Large intestine (tissue), 3 donors: ENCODE results near the gene SHISA2. TPM values are rescaled to one million over a fixed set of nuclear protein-coding genes. Genes with fewer than 3 reads are reported as not detected.
"Not testable (repeated sequence)": the region's sequence is repeated elsewhere in the genome, so short reads cannot be mapped to it uniquely, and the experiment has no call there.

ENCODE experiments used
- DNase-seq, 2 donors: peaks; one replicate each; pipeline versions ENCODE4 v3.0.0 to v3.0.0-alpha.2; 2013
- H3K27ac ChIP-seq: one replicate; pipeline ENCODE4 v1.5.1; 2013; ENCODE audit warnings: low read length
- H3K27me3 ChIP-seq: 2 replicates; pipeline ENCODE4 v1.6.1; 2013; ENCODE audit warnings: low read length; ENCODE audit not compliant: control insufficient read depth, insufficient read depth
- H3K36me3 ChIP-seq: 2 replicates; pipeline ENCODE4 v1.6.1; 2013; ENCODE audit warnings: low read length; ENCODE audit not compliant: control insufficient read depth, insufficient read depth
- H3K4me1 ChIP-seq: one replicate; pipeline ENCODE4 v1.6.1; 2013; ENCODE audit warnings: low read length; ENCODE audit not compliant: control insufficient read depth, insufficient read depth
- H3K4me3 ChIP-seq: one replicate; pipeline ENCODE4 v1.5.1; 2013; ENCODE audit warnings: low read length
- H3K9me3 ChIP-seq: one replicate; pipeline ENCODE4 v1.6.1; 2013; ENCODE audit warnings: mild to moderate bottlenecking, low read depth, low read length, moderate library complexity; ENCODE audit not compliant: control insufficient read depth
- WGBS: methylation state at CpG from one replicate; pipeline ENCODE4 v1.1.5; 2013; ENCODE audit warnings: low lambda C conversion rate; ENCODE audit not compliant: insufficient coverage; 5-methylcytosine and 5-hydroxymethylcytosine counted together
- polyA plus RNA-seq: library from polyadenylated mRNA; unstranded; fragments of 120-200 nt; gene quantifications from one replicate; pipeline ENCODE4 v1.2.1, GENCODE V29; 2013

The SHISA2 gene
- polyA plus RNA-seq, 1 donor: 5.0 TPM

DNA sequence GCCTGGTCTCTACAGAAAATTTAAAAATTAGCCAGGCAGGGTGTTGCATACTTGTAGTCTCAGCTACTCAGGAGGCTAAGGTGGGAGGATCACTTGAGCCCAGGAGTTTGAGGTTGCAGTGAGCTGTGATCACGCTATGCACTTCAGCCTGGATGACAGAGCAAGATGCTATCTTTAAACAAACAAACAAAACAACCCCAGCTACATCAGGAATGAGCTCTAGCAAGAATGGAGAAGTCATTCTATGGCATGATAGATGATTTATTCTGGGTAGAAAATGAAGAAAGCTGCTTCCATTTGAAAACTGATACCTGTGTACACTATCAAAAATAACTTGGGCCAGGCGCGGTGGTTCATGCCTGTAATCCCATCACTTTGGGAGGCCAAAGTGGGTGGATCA lies 15.8 kb upstream of the SHISA2 start:
- no peaks in the 10 kb centered on the region for H3K36me3 ChIP-seq
- H3K4me3 ChIP-seq: no peak overlapping the region
- H3K4me1 ChIP-seq: no peaks in the 10 kb centered on the region
- peaks cover 2% of the 10 kb centered on the region for H3K27me3 ChIP-seq
- DNase-seq: no peak
- no peaks in the 10 kb centered on the region for H3K9me3 ChIP-seq
- H3K27ac ChIP-seq: no peak overlapping the region
- no CpG with 5 or more reads among the region's 3 CpGs for WGBS

DNA sequence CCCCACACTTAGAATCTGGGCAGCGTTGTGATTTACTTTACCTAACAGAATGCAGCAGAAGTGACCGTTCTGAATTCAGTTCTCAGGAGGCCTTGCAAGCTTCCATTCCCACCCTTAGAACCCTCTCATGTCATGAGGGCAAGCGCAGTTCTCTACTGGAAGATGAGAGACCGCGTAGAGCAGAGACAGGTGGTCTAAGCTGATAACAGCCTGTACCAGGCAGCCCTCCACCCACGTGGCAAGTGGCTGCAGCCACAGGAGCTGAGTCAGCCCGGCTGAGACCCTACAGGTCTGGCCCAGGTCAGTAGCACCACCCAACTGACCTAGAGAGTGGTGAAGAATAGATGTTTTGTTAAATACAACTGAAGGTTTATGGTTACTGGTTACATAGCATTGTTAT lies 14.7 kb upstream of the SHISA2 start:
- DNase-seq, H3K36me3 ChIP-seq, H3K4me1 ChIP-seq, H3K27ac ChIP-seq, H3K4me3 ChIP-seq, H3K27me3 ChIP-seq, H3K9me3 ChIP-seq: not testable (repeated sequence)
- WGBS: no CpG with 5 or more reads among the region's 7 CpGs

DNA sequence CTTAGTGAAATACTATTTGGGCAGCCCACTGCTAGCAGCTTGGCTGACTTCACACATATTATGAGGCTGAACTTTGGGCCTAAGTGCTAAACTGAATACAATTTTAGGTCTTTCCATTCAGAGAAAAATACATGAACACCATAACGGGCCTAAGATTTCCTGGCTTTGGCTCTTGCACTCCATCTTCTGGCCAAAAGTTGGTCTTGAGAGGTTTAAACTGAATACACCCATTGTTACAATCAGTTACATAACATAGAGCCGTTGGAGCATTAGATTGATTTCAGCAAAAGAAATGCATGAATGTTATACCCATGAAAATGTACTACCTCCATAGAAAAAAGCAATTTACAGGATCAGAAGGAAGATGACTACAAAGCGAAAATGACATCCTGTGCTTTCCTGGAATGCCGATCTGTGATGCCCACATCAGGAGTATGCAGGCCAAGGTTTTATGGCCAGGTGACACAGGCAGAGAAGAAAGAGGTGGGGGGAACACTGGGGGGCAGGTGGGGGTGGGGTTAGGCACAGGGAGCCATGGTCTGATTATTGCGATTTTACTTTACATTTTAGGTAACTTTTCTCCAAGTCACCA lies 11.1 kb upstream of the SHISA2 start:
- Histone ChIP-seq H3K9me3 (no peaks in the 10 kb centered on the region), H3K4me1 (no peaks in the 10 kb centered on the region), H3K27ac (no peak overlapping the region), H3K36me3 (no peaks in the 10 kb centered on the region), H3K27me3 (peaks cover 8% of the 10 kb centered on the region), H3K4me3 (no peak overlapping the region)
- peak in 1 of 2 donors; percentile 28 for DNase-seq
- no CpG with 5 or more reads among the region's 5 CpGs for WGBS

DNA sequence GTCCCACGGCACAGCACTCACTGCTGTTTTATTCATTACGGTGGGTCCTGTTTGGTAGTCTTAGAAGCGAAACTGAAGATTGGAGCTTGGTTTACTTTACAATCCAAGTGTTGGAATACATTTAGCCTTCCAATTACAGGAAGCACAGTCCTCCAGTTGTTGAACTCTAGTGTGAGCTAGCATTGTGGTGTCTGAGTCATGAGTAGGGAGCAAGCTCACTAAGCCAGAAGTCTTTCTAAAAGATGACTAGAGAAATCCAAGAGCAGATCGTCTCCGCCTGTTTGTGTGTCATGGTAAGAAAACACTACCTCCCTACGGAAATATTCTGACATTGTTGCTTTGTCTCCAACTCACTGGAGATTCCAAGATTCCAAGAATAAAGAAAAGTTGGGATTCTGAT lies 10.1 kb upstream of the SHISA2 start:
- H3K4me1 ChIP-seq: no peaks in the 10 kb centered on the region
- H3K9me3 ChIP-seq: no peaks in the 10 kb centered on the region
- WGBS: 100% methylated on average over 2 of the region's 6 CpGs
- no peak overlapping the region for H3K4me3 ChIP-seq
- peak in 1 of 2 donors; percentile 11 for DNase-seq
- H3K27ac ChIP-seq: no peak overlapping the region
- peaks cover 11% of the 10 kb centered on the region for H3K27me3 ChIP-seq
- no peaks in the 10 kb centered on the region for H3K36me3 ChIP-seq

DNA sequence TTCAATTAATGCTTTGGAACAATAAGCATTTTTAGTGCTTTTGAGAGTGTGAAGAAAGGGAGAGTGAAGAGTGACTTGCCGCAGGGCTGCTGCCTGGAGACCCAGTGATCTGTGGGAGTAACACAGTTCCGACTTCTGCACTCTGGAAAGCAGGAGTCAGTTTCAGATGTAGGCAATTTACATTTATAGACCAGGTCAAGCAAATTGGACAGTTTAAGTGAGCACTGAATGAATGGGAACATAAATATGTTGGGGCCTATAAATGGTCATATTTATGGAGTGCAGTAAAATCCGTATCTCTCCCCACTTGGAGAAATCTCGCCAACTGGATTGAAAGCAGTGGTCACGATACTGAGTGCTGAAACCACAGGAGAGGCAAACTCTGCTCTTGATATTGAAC lies 9.4 kb upstream of the SHISA2 start:
- H3K4me3 ChIP-seq: no peak overlapping the region
- H3K27ac ChIP-seq: no peak overlapping the region
- no peak for DNase-seq
- no peaks in the 10 kb centered on the region for H3K36me3 ChIP-seq
- no peaks in the 10 kb centered on the region for H3K4me1 ChIP-seq
- WGBS: 80% methylated on average over 1 of the region's 5 CpGs
- peaks cover 13% of the 10 kb centered on the region for H3K27me3 ChIP-seq
- no peaks in the 10 kb centered on the region for H3K9me3 ChIP-seq

DNA sequence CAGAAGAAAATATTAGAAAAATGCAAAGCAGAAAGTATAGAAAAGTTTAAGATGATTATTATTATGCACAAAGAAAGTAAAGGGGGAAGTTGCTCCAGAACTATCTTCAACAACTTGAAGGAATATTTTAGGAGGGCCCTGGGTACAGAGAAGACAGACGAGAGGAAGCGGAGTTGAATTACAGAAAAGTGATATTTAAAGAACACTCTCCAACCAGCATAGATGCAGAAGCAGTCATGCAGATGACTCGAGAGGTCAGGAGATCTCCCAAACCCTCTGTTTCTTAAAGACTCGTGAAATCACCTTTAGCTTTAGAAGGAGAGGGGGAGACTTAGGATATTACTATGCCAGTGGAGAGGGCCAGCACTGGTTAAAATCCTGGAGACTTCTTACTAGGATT lies 8.5 kb upstream of the SHISA2 start:
- peaks cover 13% of the 10 kb centered on the region for H3K27me3 ChIP-seq
- DNase-seq: no peak
- H3K27ac ChIP-seq: no peak overlapping the region
- H3K9me3 ChIP-seq: no peaks in the 10 kb centered on the region
- H3K36me3 ChIP-seq: no peaks in the 10 kb centered on the region
- no peak overlapping the region for H3K4me3 ChIP-seq
- no peaks in the 10 kb centered on the region for H3K4me1 ChIP-seq
- 82% methylated on average over 2 of the region's 4 CpGs for WGBS

DNA sequence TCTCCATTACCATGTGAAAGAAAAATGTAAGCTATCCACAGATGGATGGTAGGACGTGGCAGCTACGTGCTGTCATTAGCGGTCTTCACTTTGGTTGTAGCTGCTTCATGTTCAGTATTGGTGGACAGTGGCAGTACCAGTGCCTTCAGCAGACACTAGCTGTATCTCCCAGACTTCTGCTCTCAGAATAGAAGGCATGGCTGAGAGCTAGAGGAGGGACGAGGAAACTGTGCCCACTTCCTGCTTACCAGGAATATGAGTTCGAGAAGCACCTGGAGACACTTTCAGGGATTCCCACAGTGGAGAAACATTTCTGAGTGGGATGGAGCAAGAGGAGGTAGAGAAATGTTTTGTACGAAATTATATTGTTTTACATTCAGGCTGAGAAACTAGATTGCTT lies 6.9 kb upstream of the SHISA2 start:
- no peak overlapping the region for H3K27ac ChIP-seq
- no peak for DNase-seq
- no peak overlapping the region for H3K4me3 ChIP-seq
- no peaks in the 10 kb centered on the region for H3K4me1 ChIP-seq
- no peaks in the 10 kb centered on the region for H3K9me3 ChIP-seq
- WGBS: no CpG with 5 or more reads among the region's 6 CpGs
- no peaks in the 10 kb centered on the region for H3K36me3 ChIP-seq
- peaks cover 13% of the 10 kb centered on the region for H3K27me3 ChIP-seq

DNA sequence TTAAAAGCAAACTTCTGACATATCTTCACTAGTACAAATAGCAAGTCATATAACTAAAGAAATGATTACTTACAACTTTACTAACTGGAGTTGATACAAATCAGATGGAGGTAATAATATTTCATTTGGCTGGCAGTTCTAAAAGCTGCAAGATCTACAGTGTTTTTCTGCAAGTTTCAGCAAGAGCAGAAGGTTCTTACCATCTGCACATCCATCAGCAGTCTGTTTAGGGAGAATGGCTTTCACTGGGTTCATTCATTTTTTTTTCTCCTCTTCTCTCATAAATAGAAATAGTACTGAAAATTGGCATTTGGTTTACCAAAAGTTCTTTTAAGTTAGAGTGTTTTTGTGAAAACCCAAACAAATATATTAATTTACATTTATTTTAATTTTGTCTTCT lies 3.1 kb upstream of the SHISA2 start:
- no peak for DNase-seq
- Histone ChIP-seq H3K9me3 (peaks cover 2% of the 10 kb centered on the region), H3K4me3 (no peak overlapping the region), H3K27ac (no peak overlapping the region), H3K4me1 (peaks cover 2% of the 10 kb centered on the region), H3K27me3 (peaks cover 45% of the 10 kb centered on the region), H3K36me3 (no peaks in the 10 kb centered on the region)

DNA sequence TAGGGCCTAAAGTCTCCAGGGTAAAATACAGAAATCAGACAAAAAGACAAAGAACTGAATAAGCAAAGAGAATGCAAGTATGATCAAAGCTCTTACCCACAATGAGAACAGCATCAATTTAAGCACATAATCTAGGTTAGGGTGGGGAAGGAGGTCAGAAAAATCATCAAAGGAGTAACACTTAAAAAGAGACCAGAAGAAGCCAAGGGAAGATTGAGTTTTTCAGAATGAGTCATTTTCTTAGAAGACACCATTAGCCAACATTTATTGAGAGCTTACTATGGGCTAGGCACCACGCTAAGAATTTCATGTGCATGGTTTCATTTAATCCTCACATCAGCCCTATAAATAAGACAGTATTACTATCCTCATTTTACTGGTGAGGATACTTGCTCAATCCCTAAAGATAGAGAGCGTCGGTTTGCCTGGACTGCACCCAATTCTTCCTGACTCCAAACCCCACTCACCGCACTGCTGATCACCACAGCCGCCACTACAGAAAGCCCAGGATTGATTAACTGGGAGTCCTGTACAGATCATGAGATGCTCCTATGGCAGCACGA lies 1.7 kb upstream of the SHISA2 start:
- H3K27ac ChIP-seq: no peak overlapping the region
- H3K27me3 ChIP-seq: peaks cover 55% of the 10 kb centered on the region

DNA sequence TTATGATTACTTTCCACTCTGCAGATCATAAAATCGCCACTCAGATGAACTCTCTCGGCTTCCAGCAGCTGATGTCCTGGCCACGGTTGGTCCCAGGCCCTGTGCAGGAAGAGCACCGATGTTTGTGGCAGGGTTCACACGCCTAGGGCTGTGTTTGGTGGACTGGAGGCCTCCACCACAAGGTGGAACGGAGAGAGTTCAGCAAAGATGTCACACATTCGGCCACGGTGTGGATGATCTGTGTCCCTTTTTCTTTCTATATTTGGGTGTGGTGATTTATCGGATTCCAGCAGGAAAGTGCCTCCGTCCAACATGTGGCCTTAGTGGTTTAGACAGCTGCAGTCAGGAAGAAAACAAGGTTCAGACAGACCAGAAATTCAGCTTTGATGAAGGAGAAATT lies 521 bp upstream of the SHISA2 start:
- peaks cover 64% of the 10 kb centered on the region for H3K27me3 ChIP-seq

More for the DNA sequence above, 1.7 kb upstream of the SHISA2 start:
- Histone ChIP-seq H3K9me3 (peaks cover 2% of the 10 kb centered on the region), H3K4me3 (no peak overlapping the region), H3K36me3 (no peaks in the 10 kb centered on the region), H3K4me1 (peaks cover 2% of the 10 kb centered on the region)
- no peak for DNase-seq
- WGBS: no CpG with 5 or more reads among the region's 6 CpGs

DNA sequence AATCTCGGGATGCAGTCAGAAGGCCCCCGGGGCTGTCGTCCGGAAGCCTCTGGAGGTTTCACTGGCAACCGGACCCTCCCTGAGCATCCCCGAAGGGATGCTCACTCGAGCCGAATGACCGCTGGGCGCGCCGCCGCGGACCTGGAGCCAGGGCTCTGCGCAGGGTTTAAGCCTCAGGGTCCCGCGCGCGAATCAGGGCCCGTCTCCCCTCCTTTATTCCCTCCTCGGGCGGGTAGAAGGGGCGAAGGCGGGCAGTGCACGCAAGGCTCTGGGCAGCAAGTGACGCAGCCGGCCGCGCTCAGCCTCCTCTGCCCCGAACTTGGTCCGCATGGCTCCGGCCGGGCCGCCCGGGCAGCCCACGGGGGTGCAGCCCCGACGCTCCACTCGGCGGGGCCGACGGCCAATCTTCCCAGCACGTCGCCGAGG lies 572 bp downstream of the SHISA2 start:
- Histone ChIP-seq H3K4me3 (peak overlapping the region; percentile 30), H3K4me1 (peaks cover 2% of the 10 kb centered on the region), H3K27ac (no peak overlapping the region), H3K36me3 (no peaks in the 10 kb centered on the region), H3K27me3 (peaks cover 68% of the 10 kb centered on the region), H3K9me3 (peaks cover 2% of the 10 kb centered on the region)
- WGBS: no CpG with 5 or more reads among the region's 45 CpGs
- DNase-seq: peak in 1 of 2 donors; percentile 17

More for the DNA sequence above, 521 bp upstream of the SHISA2 start:
- no peak overlapping the region for H3K27ac ChIP-seq
- no peak overlapping the region for H3K4me3 ChIP-seq
- no peaks in the 10 kb centered on the region for H3K36me3 ChIP-seq
- peaks cover 2% of the 10 kb centered on the region for H3K9me3 ChIP-seq
- WGBS: no CpG with 5 or more reads among the region's 10 CpGs
- no peak for DNase-seq
- peaks cover 2% of the 10 kb centered on the region for H3K4me1 ChIP-seq
